Ammon's horn (tissue), 1 donor: ENCODE results near the gene DCXR.

ENCODE experiments used
- DNase-seq: peaks from one replicate; pipeline ENCODE4 v3.0.0-alpha.2; 2016; ENCODE audit warnings: low spot score

The DCXR gene

GRCh38 chr17:82037092-82037888, at the start of gene DCXR:
Gene DCXR, minus strand, starts transcription at chr17:82037697. Its CDS starts 15 bp downstream, at chr17:82037682.
- peak; percentile 99 for DNase-seq

- DNase-seq = no peak
Observed at GRCh38 chr17:82085931-82086764, 48.7 kb upstream of the DCXR start.

- no peak for DNase-seq
Observed at GRCh38 chr17:82085031-82085861, 47.7 kb upstream of the DCXR start.

- no peak for DNase-seq
Observed at GRCh38 chr17:82084373-82085030, 47.0 kb upstream of the DCXR start.

GRCh38 chr17:82083533-82084359, 46.2 kb upstream of the DCXR start:
- no peak for DNase-seq

GRCh38 chr17:82083009-82083408, 45.5 kb upstream of the DCXR start:
- DNase-seq = no peak

- no peak for DNase-seq
Observed at GRCh38 chr17:82082456-82082855, 45.0 kb upstream of the DCXR start.

GRCh38 chr17:82081966-82082365, 44.5 kb upstream of the DCXR start:
- no peak for DNase-seq

GRCh38 chr17:82081546-82081945, 44.0 kb upstream of the DCXR start:
- DNase-seq = no peak

- DNase-seq = no peak
Observed at GRCh38 chr17:82080789-82081464, 43.4 kb upstream of the DCXR start.

GRCh38 chr17:82080048-82080788, 42.7 kb upstream of the DCXR start:
- DNase-seq = no peak

- no peak for DNase-seq
Observed at GRCh38 chr17:82079001-82079677, 41.6 kb upstream of the DCXR start.

GRCh38 chr17:82078433-82078832, 40.9 kb upstream of the DCXR start:
- DNase-seq = no peak

- DNase-seq = no peak
Observed at GRCh38 chr17:82077617-82078358, 40.3 kb upstream of the DCXR start.

GRCh38 chr17:82076785-82077591, 39.5 kb upstream of the DCXR start:
- no peak for DNase-seq

GRCh38 chr17:82076018-82076784, 38.7 kb upstream of the DCXR start:
- no peak for DNase-seq

GRCh38 chr17:82073446-82073845, 35.9 kb upstream of the DCXR start:
- no peak for DNase-seq
